DND-41 (cell line): ENCODE results near the gene TTLL3.

Experiments used
- ATAC-seq: fragments of 200-7000 bp; cut with Tn5 transposase; 3 replicates; pipeline ENCODE4 v1.9.1; 2021; ENCODE audit warnings: low read depth; ENCODE audit not compliant: insufficient read depth
- DNase-seq: peaks from one replicate; pipeline ENCODE4 v3.0.0-alpha.2; 2020
- H2AFZ ChIP-seq: 2 replicates; pipeline ENCODE4 v1.6.0; 2012; ENCODE audit warnings: low read depth, low read length
- H3K27ac ChIP-seq: 2 replicates; pipeline ENCODE4 v1.5.1; 2012; ENCODE audit warnings: low read length, inconsistent platforms
- H3K27me3 ChIP-seq: fragments of 200-600 bp; sonication (generic); 2 replicates; pipeline ENCODE4 v1.6.0; 2012; ENCODE audit warnings: low read length, mild to moderate bottlenecking, inconsistent platforms; ENCODE audit not compliant: insufficient read depth, poor library complexity
- H3K36me3 ChIP-seq: 2 replicates; pipeline ENCODE4 v1.5.1; 2012; ENCODE audit warnings: low read length, inconsistent platforms; ENCODE audit not compliant: insufficient read depth
- H3K4me1 ChIP-seq: 2 replicates; pipeline ENCODE4 v1.5.1; 2012; ENCODE audit warnings: mild to moderate bottlenecking, low read length; ENCODE audit not compliant: insufficient read depth
- H3K4me2 ChIP-seq: 2 replicates; pipeline ENCODE4 v1.6.0; 2012; ENCODE audit warnings: mild to moderate bottlenecking, moderate library complexity, low read length, inconsistent platforms; ENCODE audit not compliant: insufficient read depth
- H3K4me3 ChIP-seq, 2 experiments: fragments of 200-600 bp in 1 of 2; shearing (Covaris generic) in 1 of 2; 2 replicates each; pipeline ENCODE4 v1.5.1; 2012 to 2016; ENCODE audit warnings: inconsistent platforms in 2 of 2, low read length in 2 of 2, mild to moderate bottlenecking in 2 of 2, low read depth in 1 of 2, moderate library complexity in 1 of 2
- H3K79me2 ChIP-seq: 2 replicates; pipeline ENCODE4 v1.6.0; 2012; ENCODE audit warnings: low read length, inconsistent platforms; ENCODE audit not compliant: insufficient read depth
- H3K9ac ChIP-seq: 2 replicates; pipeline ENCODE4 v1.6.0; 2012; ENCODE audit warnings: low read depth, mild to moderate bottlenecking, inconsistent platforms, low read length, moderate library complexity
- H3K9me3 ChIP-seq: 2 replicates; pipeline ENCODE4 v1.5.1; 2012; ENCODE audit warnings: low read length, moderate library complexity, mild to moderate bottlenecking, inconsistent platforms; ENCODE audit not compliant: insufficient read depth, severe bottlenecking
- H4K20me1 ChIP-seq: 2 replicates; pipeline ENCODE4 v1.6.0; 2012; ENCODE audit warnings: low read length; ENCODE audit not compliant: insufficient read depth
- CTCF ChIP-seq: IDR thresholded peaks from 2 replicates; pipeline ENCODE4 v1.5.1; 2012; ENCODE audit warnings: borderline replicate concordance, low read length, moderate library complexity, mild to moderate bottlenecking; ENCODE audit not compliant: poor library complexity, severe bottlenecking; ENCODE audit errors: extremely low read depth
- EZH2 ChIP-seq: IDR thresholded peaks from 3 replicates; pipeline ENCODE4 v1.6.1; 2012; ENCODE audit warnings: borderline replicate concordance, low read depth, mild to moderate bottlenecking, moderate library complexity, low read length, inconsistent platforms; ENCODE audit not compliant: severe bottlenecking

Gene TTLL3

GRCh38 chr3:9780910-9781309 is 29.2 kb upstream of the TTLL3 start:
- peaks cover 31% of the 10 kb centered on the region for H4K20me1 ChIP-seq
- peaks cover 8% of the 10 kb centered on the region for H3K27me3 ChIP-seq
- TF ChIP-seq EZH2 (no peak), CTCF (no peak)
- DNase-seq = no peak
- no peak overlapping the region for H3K4me2 ChIP-seq
- no peaks in the 10 kb centered on the region for H3K9me3 ChIP-seq
- H3K4me1 ChIP-seq = peaks cover 28% of the 10 kb centered on the region
- no peak overlapping the region for H3K9ac ChIP-seq
- peaks cover 34% of the 10 kb centered on the region for H3K36me3 ChIP-seq
- no peak overlapping the region for H3K27ac ChIP-seq
- no peak for ATAC-seq
- no peak overlapping the region for H2AFZ ChIP-seq
- H3K4me3 ChIP-seq = no peak overlapping the region
- H3K79me2 ChIP-seq = no peaks in the 10 kb centered on the region

GRCh38 chr3:9781551-9781950 is 28.5 kb upstream of the TTLL3 start:
- Histone ChIP-seq H3K79me2 (no peaks in the 10 kb centered on the region), H3K9me3 (no peaks in the 10 kb centered on the region), H3K4me1 (peaks cover 28% of the 10 kb centered on the region), H3K4me2 (no peak overlapping the region), H4K20me1 (peaks cover 31% of the 10 kb centered on the region), H2AFZ (no peak overlapping the region), H3K36me3 (peaks cover 39% of the 10 kb centered on the region), H3K9ac (no peak overlapping the region), H3K27ac (no peak overlapping the region), H3K27me3 (peaks cover 8% of the 10 kb centered on the region), H3K4me3 (no peak overlapping the region)
- ATAC-seq (no peak), DNase-seq (no peak)
- no peak for TF ChIP-seq CTCF
- no peak for TF ChIP-seq EZH2

- Histone ChIP-seq H3K4me2 (no peak overlapping the region), H3K36me3 (peaks cover 44% of the 10 kb centered on the region), H2AFZ (no peak overlapping the region), H3K4me3 (no peak overlapping the region), H3K27me3 (peaks cover 6% of the 10 kb centered on the region), H4K20me1 (peaks cover 29% of the 10 kb centered on the region), H3K4me1 (peaks cover 28% of the 10 kb centered on the region), H3K79me2 (no peaks in the 10 kb centered on the region), H3K27ac (no peak overlapping the region), H3K9me3 (no peaks in the 10 kb centered on the region), H3K9ac (no peak overlapping the region)
- no peak for TF ChIP-seq EZH2
- no peak for TF ChIP-seq CTCF
- ATAC-seq = no peak
- no peak for DNase-seq
These were observed 28.0 kb upstream of the TTLL3 start for GRCh38 chr3:9781978-9782603.
